AG09309 (cell line): ENCODE results near the gene SNU13.

ENCODE experiments used
- DNase-seq: peaks from one replicate; pipeline ENCODE4 v3.0.0-alpha.2; 2010; ENCODE audit warnings: low read depth
- H3K4me3 ChIP-seq: 2 replicates; pipeline ENCODE4 v1.5.1; 2011; ENCODE audit warnings: mild to moderate bottlenecking, low read depth, low read length, moderate library complexity; ENCODE audit not compliant: control insufficient read depth
- TF ChIP-seq, protein P1 (sequence below): IDR thresholded peaks from 2 replicates; pipeline ENCODE4 v1.5.1; 2011; ENCODE audit warnings: mild to moderate bottlenecking, low read depth, low read length, inconsistent platforms; ENCODE audit not compliant: insufficient read depth, control insufficient read depth; ENCODE audit errors: missing control alignments

The SNU13 gene

DNA sequence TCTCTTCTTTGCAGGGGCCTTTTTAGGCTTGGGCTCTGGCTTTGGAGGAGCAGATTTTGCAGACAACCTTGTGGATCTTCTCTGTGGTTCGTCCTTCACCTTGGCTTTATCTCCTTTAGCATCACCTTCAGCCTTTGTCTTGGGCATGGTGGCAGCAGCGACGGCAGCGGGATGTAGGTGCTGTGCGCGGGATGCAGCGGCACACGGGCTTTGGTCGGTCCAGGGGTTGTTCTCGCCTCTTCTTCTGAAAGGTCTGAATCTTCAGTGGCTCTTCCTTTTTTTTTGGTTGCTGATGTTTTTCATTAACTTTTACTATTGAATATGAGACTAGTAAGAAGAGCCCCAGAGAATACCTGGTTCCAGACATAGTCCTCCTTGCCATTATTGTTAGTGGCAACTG, 20.7 kb upstream of the SNU13 start:
- TF ChIP-seq, protein P1, sequence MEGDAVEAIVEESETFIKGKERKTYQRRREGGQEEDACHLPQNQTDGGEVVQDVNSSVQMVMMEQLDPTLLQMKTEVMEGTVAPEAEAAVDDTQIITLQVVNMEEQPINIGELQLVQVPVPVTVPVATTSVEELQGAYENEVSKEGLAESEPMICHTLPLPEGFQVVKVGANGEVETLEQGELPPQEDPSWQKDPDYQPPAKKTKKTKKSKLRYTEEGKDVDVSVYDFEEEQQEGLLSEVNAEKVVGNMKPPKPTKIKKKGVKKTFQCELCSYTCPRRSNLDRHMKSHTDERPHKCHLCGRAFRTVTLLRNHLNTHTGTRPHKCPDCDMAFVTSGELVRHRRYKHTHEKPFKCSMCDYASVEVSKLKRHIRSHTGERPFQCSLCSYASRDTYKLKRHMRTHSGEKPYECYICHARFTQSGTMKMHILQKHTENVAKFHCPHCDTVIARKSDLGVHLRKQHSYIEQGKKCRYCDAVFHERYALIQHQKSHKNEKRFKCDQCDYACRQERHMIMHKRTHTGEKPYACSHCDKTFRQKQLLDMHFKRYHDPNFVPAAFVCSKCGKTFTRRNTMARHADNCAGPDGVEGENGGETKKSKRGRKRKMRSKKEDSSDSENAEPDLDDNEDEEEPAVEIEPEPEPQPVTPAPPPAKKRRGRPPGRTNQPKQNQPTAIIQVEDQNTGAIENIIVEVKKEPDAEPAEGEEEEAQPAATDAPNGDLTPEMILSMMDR, result no peak
- H3K4me3 ChIP-seq, result no peak overlapping the region
- no peak for DNase-seq

DNA sequence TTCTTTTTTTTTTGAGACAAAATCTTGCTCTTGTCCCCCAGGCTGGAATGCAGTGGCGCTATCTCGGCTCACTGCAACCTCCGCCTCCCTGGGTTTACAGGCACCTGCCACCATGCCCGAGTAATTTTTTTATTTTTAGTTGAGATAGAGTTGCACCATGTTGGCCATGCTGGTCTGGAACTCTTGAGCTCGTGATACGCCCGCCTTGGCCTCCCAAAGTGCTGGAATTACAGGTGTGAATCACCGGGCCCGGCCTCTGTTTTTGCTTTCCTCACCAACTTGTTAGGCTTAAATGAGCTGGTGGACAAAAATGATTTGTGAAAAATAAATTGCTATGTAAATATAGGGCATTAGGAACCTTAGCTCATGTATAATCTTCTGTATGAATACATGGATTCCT, 14.1 kb upstream of the SNU13 start:
- TF ChIP-seq, protein P1, result no peak
- no peak for DNase-seq
- no peak overlapping the region for H3K4me3 ChIP-seq

DNA sequence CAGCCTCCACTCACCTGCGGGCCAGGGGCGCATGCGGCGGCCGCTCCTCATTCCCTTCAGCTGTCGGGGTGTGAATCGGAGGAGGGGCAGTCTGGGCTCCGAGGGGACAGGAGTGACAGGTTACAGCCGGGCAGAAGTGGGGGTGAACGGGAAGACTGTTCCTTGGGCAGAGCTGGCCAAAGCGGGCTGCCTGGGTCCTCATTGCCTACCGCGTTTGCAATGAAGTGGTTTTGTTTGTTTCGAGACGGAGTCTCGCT, 11.4 kb upstream of the SNU13 start:
- DNase-seq, result no peak

DNA sequence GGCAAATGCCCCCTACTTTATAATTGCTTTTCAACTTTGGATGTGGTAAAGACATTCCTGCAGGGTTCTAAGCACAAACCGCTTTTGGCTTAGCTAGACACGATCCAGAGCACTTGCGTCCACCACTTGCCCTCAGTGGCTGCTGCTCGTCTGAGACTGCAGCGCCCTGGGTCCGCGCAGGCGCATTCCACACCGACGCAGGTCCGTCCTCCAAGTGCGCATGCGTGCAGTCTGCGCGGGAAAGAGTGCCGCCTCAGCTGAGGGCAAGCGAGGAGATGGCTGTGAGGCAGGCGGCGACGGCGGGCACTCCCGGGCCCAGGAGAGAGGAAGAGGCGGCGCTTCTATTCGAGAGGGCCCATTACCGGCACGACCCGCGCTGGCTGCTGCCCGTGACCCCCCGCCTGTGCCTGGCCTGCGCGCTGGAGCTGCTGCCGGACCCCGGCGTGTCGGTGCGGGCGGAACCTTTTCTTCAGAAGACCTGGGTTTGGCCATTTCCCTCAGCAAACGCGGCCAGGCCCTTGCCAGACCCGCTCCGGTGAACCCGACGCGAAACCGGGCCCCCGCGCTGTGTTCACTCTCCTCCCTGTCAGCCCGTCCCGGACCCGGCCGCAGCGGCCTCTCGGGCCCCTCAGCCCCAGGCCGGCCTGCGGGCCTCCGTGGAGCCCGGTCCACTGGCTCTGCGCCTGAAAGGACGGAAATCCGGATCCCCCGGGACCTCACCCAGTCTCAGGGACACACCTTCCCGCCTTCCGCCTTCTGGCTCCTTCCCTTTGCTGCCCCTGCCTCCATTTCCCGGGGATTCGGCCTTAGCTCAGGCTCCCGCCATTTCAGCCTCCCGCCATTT, 10.8 kb upstream of the SNU13 start, which contains the start of gene MEI1:
Gene MEI1 (plus strand): TSS at position 240 of the 844 bp plus-strand sequence. CDS start 36 bp downstream, at position 276.
- TF ChIP-seq, protein P1, result no peak
- no peak within 1 kb of the TSS for H3K4me3 ChIP-seq
- DNase-seq, result no peak

More for the DNA sequence above, 11.4 kb upstream of the SNU13 start:
- no peak overlapping the region for H3K4me3 ChIP-seq
- TF ChIP-seq, protein P1, result no peak

DNA sequence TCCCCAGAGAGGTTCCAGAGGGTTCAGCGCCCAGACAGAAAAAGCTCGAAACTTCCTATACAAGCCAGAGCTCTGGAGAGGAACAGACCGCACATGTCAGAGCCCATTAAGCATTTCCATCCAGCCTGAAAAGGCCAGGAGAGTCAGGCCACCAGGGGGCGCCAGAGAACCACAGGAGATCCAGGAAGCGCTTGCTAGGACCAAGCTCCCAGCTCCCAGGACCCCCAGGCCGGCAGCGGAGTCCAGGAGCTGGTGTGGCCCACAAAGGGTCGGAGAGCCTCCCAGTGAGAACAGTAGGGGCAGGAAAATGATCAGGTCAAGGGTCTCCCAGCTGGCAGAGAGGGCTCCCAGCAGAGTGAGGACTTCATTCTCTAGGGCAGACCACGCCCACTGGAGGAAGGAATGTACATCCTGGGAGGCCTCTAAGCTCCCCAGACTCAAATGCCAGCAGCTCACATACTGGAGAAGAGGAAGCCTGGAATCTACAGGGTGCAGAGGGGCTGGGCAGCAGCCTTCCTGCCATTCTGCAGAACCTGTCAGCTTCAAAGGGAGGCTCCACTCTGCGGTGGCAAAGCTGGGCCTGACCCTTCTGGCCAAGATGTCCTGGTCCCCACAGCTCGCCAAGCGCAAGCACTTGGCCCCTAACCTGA, 8.6 kb upstream of the SNU13 start:
- TF ChIP-seq, protein P1, result peak; percentile 97
- DNase-seq, result peak; percentile 27
- peak overlapping the region; percentile 12; the same call in 1 of the 2 replicates for H3K4me3 ChIP-seq

DNA sequence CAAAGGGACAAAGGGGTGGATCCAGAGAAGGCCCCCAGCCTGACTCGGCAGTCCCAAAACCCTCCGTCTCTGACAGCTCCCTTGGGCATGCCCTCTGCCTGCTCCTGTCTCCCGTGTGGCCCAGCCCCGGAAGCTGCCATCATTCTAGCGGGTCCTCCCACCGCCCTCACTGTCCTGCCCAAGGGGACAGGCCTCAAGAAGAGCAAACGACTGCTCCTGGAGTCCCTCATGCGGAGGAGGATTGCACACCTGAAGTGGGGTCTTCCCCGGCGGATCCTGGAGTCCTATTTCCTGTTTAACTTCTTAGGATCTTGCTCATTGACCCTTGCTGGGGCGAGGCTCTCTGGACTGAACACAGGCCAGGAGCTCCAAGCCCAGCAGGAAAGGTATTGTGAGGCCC, 8.0 kb upstream of the SNU13 start:
- no peak for DNase-seq
- H3K4me3 ChIP-seq, result no peak overlapping the region
- TF ChIP-seq, protein P1, result no peak
